ENCODE measurements around the gene ARHGAP24.

GRCh38 chr4:85815796-85816459 is 341.0 kb downstream of the ARHGAP24 start:
- TF ChIP-seq POLR2AphosphoS5 (IDR thresholded peaks at IDR 0.05; ENCODE audit: insufficient read depth, low read depth, low read length) (no peak), CTCF (IDR thresholded peaks at IDR 0.05; ENCODE audit: extremely low read depth in 1 of 2, insufficient read depth in 1 of 2, low read depth in 1 of 2, low read length in 2 of 2) (no peak), EZH2 (IDR thresholded peaks at IDR 0.05; ENCODE audit: borderline replicate concordance, low read depth, low read length, severe bottlenecking) (no peak), POLR2A (IDR thresholded peaks at IDR 0.05; ENCODE audit: low read depth, low read length) (no peak), FOS (IDR thresholded peaks at IDR 0.05; ENCODE audit: borderline replicate concordance, insufficient read depth, low read length) (no peak)

All from endothelial cell of umbilical vein (primary cell).